T-helper 1 cell treated with Interleukin-12 subunit alpha and Interleukin-12 subunit beta and Interleukin-4 antibody, amounts not matched to agents 30 μg/mL and 1 μg/mL, for 36 hours (primary cell): Measurements from ENCODE around the gene B4GAT1.
"Not testable (repeated sequence)": the region's sequence is repeated elsewhere in the genome, so short reads cannot be mapped to it uniquely, and the experiment has no call there.

Source experiments
- H3K27ac Mint-ChIP-seq: one replicate; pipeline ENCODE4 v1.8.0; 2021; ENCODE audit warnings: mild to moderate bottlenecking, mixed read lengths
- H3K27me3 Mint-ChIP-seq: one replicate; pipeline ENCODE4 v1.8.0; 2021; ENCODE audit warnings: low read depth, mixed read lengths
- H3K36me3 Mint-ChIP-seq: one replicate; pipeline ENCODE4 v1.8.0; 2021; ENCODE audit warnings: low read depth, mixed read lengths
- H3K4me1 Mint-ChIP-seq: one replicate; pipeline ENCODE4 v1.8.0; 2021; ENCODE audit warnings: low read depth, mixed read lengths
- H3K4me3 Mint-ChIP-seq: one replicate; pipeline ENCODE4 v1.8.0; 2021; ENCODE audit warnings: mild to moderate bottlenecking, moderate library complexity, mixed read lengths
- H3K9me3 Mint-ChIP-seq: one replicate; pipeline ENCODE4 v1.8.0; 2021; ENCODE audit warnings: mixed read lengths

B4GAT1 gene

DNA sequence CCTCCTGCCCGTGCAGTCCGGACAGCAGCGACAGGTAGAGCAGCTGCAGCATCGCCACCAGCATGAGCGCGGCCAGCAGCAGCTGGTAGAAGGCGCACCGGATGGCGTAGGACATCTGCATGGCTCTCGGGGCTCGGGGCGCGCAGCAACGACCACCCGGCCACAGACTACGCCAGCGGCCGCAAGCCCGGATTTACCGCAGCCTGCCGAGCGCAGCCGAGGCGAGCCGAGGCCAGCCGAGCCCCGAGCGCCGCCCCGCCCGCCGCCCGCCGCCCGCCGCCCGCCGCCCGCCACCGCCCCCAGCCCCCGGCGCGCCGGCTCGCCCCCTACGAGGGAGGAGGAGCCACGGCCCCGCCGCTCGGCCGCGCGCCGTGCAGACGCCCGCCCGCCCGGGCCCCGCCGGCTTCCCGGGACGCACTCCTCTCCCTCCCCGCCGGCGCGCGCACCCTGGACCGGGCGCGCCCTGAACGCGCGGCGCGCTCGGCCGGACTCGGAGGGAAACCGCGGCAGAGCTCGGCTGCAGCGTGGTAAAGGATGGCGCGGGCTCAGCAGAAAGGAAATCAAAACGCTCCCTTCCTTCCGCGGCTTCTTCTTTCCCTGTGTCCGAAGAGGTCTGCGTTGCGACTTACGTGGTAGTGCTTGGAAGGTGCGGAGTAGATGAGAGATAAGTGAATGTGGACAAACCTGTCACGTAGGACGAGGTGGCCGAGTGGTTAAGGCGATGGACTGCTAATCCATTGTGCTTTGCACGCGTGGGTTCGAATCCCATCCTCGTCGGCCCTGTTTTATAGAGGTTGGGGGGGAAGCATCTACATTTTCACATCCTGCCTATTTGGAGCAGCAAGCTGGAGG lies at the start of gene B4GAT1:
Gene B4GAT1, minus strand, starts transcription at position 205 of the 852 bp plus-strand sequence. Its CDS starts 84 bp downstream, at position 121.
- Mint-ChIP-seq H3K4me1 (peaks cover 29% of the 10 kb centered on the region), H3K9me3 (no peaks in the 10 kb centered on the region), H3K4me3 (peak within 1 kb of the TSS; percentile 95), H3K27me3 (peaks cover 4% of the 10 kb centered on the region), H3K36me3 (peaks cover 5% of the 10 kb centered on the region), H3K27ac (peak within 1 kb of the TSS; percentile 98)

DNA sequence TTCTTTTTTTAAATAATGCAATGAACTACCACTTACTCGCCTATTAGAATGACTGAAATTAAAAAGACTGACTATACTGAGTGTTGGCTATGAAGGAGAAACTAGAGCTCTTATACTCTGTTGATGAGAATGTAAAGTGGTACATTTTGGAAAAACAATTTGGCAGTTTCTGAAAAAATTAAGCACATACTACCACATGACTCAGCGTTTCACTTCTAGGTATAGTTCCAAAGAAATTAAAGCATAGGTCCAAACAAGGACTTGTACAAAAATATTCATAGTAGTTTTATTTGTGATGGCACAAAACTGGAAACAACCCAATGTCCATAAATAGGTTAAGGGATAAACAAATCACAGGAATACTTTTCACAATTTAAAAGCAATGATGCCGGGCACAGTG lies 46.5 kb upstream of the B4GAT1 start:
- Mint-ChIP-seq H3K36me3 (no peaks in the 10 kb centered on the region), H3K27ac (no peak overlapping the region), H3K4me3 (no peak overlapping the region), H3K9me3 (no peaks in the 10 kb centered on the region), H3K4me1 (peaks cover 2% of the 10 kb centered on the region), H3K27me3 (peaks cover 7% of the 10 kb centered on the region)

DNA sequence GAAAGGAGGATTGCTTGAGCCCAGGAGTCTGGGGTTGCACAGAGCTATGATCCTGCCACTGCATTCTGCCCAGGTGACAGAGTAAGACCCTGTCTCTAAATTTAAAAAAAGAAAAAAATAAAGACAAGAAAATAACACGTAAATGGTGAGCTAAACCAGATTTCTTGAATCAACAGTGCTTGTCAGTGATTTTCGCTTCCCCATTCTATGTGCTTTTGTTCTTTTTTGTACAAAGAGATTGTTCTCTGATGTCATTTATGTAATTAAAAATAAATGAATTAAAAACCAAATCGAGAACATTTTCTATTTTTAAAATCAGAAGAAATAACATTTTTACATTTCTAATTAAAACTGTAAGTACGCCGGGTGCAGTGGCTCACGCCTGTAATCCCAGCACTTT lies 43.9 kb upstream of the B4GAT1 start:
- Mint-ChIP-seq H3K9me3 (no peaks in the 10 kb centered on the region), H3K27me3 (peaks cover 7% of the 10 kb centered on the region), H3K4me1 (peaks cover 6% of the 10 kb centered on the region), H3K27ac (no peak overlapping the region), H3K36me3 (no peaks in the 10 kb centered on the region), H3K4me3 (no peak overlapping the region)

DNA sequence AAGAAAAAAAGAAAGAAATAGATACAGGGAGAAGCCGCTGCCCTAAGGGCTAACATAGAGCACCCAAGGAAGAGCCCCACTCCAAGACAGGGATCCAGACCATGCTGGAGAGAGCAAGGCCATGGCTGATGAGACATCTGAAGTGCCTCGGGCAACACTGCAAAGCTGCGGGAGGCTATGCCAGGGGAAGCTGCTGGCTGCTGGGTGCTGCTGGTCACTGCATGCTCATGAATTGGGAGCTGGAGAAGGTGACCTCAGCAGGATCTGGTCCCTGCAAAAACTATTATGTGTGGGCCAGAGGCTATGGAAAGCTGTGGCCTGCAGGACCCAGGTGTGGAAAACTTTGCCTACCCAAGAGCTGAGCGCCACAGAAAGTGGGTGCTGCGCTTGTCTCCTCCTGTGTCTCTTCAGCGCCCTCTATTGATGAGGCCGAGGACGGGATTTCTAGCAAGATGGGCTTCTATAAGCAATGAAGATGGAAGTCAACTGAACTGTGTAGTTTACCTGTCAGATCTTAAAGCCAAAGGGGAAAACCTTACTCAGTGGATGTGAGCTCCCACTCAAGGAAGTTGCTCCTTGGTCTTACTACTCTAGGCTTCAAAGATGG lies 41.5 kb upstream of the B4GAT1 start:
- Mint-ChIP-seq H3K27ac (no peak overlapping the region), H3K9me3 (no peaks in the 10 kb centered on the region), H3K4me1 (peaks cover 11% of the 10 kb centered on the region), H3K4me3 (no peak overlapping the region), H3K27me3 (peaks cover 5% of the 10 kb centered on the region), H3K36me3 (no peaks in the 10 kb centered on the region)

DNA sequence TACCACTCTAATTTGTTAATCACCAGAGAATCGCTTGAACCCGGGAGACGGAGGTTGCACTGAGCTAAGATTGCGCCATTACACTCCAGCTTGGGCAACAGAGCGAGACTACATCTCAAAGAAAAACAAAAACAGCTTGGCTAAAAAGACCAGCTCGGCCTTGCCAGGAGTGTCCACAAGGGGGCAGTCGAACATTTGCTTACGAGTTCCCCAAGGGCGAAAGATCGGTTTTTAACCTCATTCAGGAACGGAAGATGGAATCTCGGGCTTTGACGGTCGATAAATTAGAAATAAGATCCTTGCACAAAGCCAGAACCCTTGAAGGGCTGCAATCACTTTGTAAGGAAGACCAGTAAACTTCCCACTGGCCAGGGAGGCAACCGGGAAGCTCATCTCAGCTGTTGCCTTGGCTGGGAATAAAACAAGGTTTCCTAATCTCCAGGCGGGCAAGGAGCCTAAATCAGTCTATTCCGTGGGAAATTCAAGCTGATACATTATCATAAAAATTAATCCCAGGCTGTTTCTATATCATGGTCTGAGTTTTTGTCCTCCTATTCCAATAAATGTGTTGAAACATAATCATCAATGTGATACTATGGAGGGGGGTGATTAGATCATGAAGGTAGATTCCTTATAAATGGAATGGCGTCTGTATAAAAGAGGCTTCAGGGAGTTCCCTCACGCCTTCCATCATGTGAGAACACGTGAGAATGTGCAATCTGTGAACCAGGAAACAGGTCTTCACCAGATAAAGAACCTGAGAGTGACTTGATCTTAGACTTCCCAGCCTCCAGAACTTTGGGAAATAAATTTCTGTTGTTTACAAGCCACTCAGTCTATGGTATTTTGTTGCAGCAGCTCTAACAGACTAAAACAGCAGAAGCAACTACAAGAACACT lies 39.0 kb upstream of the B4GAT1 start:
- H3K4me1 Mint-ChIP-seq = peaks cover 11% of the 10 kb centered on the region
- no peaks in the 10 kb centered on the region for H3K9me3 Mint-ChIP-seq
- H3K27me3 Mint-ChIP-seq = peaks cover 3% of the 10 kb centered on the region
- no peaks in the 10 kb centered on the region for H3K36me3 Mint-ChIP-seq
- H3K27ac Mint-ChIP-seq = no peak overlapping the region
- peak overlapping the region; percentile 5 for H3K4me3 Mint-ChIP-seq

DNA sequence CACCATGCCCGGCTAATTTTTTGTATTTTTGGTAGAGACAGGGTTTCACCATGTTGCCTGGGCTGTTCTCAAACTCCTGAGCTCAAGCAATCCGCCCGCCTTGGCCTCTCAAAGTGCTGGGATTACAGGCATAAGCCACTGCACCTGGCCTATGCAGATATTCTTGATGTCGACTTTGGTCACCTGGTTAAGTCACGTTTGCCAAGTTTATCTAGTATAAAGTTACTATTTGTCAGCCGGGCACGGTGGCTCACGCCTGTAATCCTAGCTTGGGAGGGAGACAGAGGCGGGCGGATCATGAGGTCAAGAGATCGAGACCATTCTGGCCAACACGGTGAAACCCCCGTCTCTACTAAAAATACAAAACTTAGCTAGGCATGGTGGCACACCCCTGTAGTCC lies 36.9 kb upstream of the B4GAT1 start:
- not testable (repeated sequence) for H3K36me3 Mint-ChIP-seq, H3K27ac Mint-ChIP-seq, H3K9me3 Mint-ChIP-seq

DNA sequence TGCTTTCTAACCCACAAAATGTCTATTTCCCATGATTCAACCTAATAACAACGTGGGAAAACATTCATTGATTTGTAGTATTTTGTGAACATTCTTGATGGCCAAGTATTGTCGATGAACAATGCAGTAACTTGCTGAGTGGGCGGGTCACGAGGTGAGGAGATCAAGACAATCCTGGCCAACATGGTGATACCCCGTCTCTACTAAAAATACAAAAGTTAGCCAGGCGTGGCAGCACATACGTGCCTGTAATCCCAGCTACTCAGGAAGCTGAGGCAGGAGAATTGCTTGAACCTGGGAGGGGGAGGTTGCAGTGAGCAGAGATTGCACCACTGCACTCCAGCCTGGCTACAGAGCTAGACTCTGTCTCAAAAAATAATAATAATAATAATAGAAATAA lies 32.8 kb upstream of the B4GAT1 start:
- H3K4me3 Mint-ChIP-seq = not testable (repeated sequence)

More for the DNA sequence above, 36.9 kb upstream of the B4GAT1 start:
- H3K4me1 Mint-ChIP-seq = peaks cover 11% of the 10 kb centered on the region
- H3K27me3 Mint-ChIP-seq, H3K4me3 Mint-ChIP-seq: not testable (repeated sequence)

DNA sequence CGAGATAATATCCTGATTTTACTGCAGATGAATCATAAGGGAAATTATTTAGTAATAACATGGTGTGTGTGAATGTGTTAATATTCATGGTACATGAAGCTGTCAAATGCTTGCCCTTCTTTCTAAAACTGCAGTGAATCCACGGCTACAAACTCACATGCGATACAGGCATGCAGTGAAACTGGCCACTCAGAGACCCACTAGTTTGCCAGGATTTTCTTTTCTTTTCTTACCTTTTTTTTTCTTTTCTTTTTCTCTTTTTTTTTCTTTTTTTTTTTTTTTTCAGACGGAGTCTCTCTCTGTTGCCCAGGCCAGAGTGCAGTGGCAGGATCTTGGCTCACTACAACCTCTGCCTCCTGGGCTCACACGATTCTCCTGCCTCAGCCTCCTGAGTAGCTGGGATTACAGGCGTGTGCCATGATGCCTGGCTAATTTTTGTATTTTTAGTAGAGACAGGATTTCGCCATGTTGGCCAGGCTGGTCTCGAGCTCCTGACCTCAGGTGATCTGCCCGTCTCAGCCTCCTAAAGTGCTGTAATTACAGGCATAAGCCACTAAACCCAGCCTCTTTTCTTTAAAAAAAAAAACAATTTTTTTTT lies 26.4 kb upstream of the B4GAT1 start:
- H3K27me3 Mint-ChIP-seq, H3K4me1 Mint-ChIP-seq, H3K27ac Mint-ChIP-seq, H3K4me3 Mint-ChIP-seq, H3K9me3 Mint-ChIP-seq, H3K36me3 Mint-ChIP-seq: not testable (repeated sequence)

More for the DNA sequence above, 32.8 kb upstream of the B4GAT1 start:
- H3K27me3 Mint-ChIP-seq, H3K4me1 Mint-ChIP-seq, H3K27ac Mint-ChIP-seq, H3K36me3 Mint-ChIP-seq, H3K9me3 Mint-ChIP-seq: not testable (repeated sequence)

DNA sequence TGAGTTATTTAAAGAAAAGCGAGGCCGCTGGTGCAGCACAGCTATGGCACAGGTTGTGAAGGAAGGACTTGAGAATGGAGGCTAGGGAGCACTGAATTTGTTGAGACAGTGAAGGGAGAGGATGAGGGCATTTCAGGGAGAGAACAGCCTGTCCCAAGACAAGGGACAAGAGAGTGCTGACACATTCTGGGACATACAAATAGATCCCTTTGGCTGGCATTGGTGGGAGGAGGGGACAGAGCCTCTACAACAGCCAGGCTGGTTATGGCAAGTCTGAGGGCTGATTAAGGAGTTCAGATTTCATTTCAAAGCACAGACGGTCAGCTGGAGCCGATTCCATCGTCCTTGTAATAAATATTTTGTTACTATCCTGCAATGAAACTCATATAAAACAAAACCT lies 25.8 kb upstream of the B4GAT1 start:
- Mint-ChIP-seq H3K4me1 (peaks cover 9% of the 10 kb centered on the region), H3K9me3 (no peaks in the 10 kb centered on the region), H3K4me3 (no peak overlapping the region), H3K36me3 (peaks cover 2% of the 10 kb centered on the region), H3K27ac (no peak overlapping the region), H3K27me3 (peaks cover 6% of the 10 kb centered on the region)

DNA sequence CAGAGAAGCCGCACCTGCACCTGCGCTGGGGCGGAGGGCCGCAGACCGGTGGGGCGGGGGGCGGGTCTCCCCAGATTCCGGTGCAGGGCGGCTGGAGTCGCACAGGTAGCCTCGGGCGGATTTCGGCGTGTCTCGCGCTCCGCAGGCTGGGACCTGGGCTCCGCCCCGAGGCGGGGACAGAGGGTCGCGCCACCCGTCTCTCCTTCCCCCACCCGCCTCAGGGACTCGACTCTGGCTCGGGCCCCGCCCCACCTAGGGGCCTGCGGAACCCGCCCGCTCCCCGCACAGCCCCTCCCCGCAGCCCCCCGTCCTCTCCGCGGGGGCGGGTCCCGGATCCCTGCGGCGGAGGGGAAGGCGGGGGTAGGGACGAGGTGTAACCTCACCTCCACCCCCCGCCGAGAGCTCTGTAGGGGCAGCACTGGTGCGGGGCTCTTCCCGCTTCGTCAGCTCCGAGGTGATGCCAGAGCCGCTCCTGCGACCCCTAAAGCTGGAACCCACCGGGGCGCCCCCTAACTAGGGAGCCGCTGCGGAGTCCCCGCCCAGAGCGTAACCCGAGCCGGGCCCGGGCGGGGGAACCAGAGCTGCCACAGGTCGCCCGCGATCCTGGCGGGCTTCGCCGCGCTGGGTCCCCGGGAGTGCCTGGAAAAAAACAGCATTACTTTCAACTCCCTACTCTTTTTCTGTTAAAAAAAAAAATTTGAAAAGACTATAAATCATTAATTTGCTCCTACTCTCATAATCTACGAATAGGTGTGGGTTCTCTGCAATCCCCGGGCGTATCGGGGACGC lies 24.4 kb upstream of the B4GAT1 start, which contains the start of gene SLC29A2:
Gene SLC29A2, minus strand, starts transcription at position 134 of the 789 bp plus-strand sequence. CDS start 169 bp downstream, outside the sequence.
- H3K27me3 Mint-ChIP-seq = peaks cover 3% of the 10 kb centered on the region
- no peaks in the 10 kb centered on the region for H3K9me3 Mint-ChIP-seq
- peaks cover 4% of the 10 kb centered on the region for H3K36me3 Mint-ChIP-seq
- peaks cover 9% of the 10 kb centered on the region for H3K4me1 Mint-ChIP-seq
- peak within 1 kb of the TSS; percentile 87 for H3K4me3 Mint-ChIP-seq
- H3K27ac Mint-ChIP-seq = peak within 1 kb of the TSS; percentile 94

DNA sequence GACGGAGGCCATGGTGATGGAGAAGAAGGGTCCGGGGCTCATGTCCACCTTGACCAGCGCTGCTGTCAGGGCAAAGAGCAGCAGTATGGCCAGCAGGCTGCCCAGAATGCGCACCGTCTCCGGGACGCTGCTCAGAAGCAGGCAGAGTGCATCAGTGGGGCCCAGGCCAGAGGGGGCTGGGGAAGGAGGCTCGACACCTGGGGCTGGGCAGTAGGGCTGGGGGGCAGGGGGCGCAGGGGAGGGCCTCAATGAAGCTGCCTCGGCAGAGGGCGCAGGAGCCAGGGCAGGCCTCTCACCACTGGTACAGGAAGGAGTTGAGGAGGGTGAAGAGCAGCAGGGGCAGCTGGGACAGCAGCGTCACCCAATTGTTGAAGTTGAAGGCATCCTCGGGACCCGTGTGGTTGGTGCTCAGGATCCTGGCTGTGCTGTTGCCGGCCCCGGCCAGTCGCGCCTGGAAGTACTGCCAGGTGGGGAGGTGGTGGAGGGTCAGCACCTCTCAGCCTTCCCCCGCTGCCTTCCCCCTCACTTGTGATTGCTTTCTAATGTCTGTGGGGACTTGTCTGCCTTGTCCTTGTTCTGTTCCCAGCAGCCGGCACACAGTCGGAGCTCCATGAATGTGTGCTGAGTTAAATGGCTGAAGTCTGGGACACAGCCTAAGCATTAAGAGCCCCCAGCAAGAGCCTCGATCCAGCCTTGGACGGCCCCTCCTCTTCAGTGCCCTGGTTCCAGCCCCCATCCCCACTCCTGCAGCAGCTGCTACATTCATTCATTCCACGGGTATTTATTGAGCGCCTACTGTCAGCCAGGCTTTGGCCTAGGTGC lies 21.9 kb upstream of the B4GAT1 start:
- H3K9me3 Mint-ChIP-seq = no peaks in the 10 kb centered on the region
- no peak overlapping the region for H3K27ac Mint-ChIP-seq
- H3K4me1 Mint-ChIP-seq = peaks cover 9% of the 10 kb centered on the region
- H3K36me3 Mint-ChIP-seq = peaks cover 4% of the 10 kb centered on the region
- no peaks in the 10 kb centered on the region for H3K27me3 Mint-ChIP-seq
- H3K4me3 Mint-ChIP-seq = no peak overlapping the region

DNA sequence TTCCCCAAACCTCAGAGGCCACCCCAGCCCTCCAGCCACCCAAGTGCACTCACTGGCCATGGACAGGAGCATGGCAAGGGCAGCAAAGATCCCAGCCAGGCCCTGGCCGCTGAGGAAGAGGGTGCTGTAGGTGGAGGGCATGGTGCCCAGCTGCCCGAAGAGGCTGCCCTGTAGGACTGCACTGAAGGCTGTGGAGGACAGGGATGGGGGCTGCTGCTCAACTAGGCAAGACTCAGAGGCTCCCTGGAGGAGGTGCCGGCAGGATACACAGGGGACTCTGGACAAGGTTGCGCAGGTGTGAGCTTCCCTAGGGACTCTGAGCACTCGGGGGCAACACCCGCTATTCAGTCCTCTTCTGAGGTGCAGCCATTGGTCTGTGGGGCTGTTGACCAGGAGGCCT lies 21.1 kb upstream of the B4GAT1 start:
- no peak overlapping the region for H3K4me3 Mint-ChIP-seq
- H3K27me3 Mint-ChIP-seq = no peaks in the 10 kb centered on the region
- H3K4me1 Mint-ChIP-seq = peaks cover 9% of the 10 kb centered on the region
- H3K36me3 Mint-ChIP-seq = peaks cover 4% of the 10 kb centered on the region
- H3K27ac Mint-ChIP-seq = no peak overlapping the region
- H3K9me3 Mint-ChIP-seq = no peaks in the 10 kb centered on the region
